Osteoblast (primary cell): ENCODE data around the gene HOXC9. TPM values are rescaled to one million over a fixed set of nuclear protein-coding genes. Genes with fewer than 3 reads are reported as not detected.

Experiments
- DNase-seq: peaks from one replicate; pipeline ENCODE4 v3.0.0; 2011; ENCODE audit warnings: low spot score, mixed read lengths; ENCODE audit not compliant: insufficient read length; ENCODE audit errors: missing footprints
- H2AFZ ChIP-seq: 2 replicates; pipeline ENCODE4 v1.6.0; 2011; ENCODE audit warnings: mild to moderate bottlenecking, low read length
- H3K27ac ChIP-seq: 2 replicates; pipeline ENCODE4 v1.5.1; 2011; ENCODE audit warnings: mild to moderate bottlenecking, low read depth, low read length, moderate library complexity
- H3K27me3 ChIP-seq: 2 replicates; pipeline ENCODE4 v1.6.0; 2012; ENCODE audit warnings: mild to moderate bottlenecking, control low read depth, inconsistent platforms, low read length, moderate library complexity; ENCODE audit not compliant: insufficient read depth
- H3K36me3 ChIP-seq: 2 replicates; pipeline ENCODE4 v1.5.1; 2011; ENCODE audit warnings: mild to moderate bottlenecking, low read length, control low read depth, moderate library complexity; ENCODE audit not compliant: insufficient read depth
- H3K4me1 ChIP-seq: 2 replicates; pipeline ENCODE4 v1.5.1; 2011; ENCODE audit warnings: mild to moderate bottlenecking, low read length, control low read depth, moderate library complexity; ENCODE audit not compliant: insufficient read depth
- H3K4me2 ChIP-seq: 2 replicates; pipeline ENCODE4 v1.6.0; 2011; ENCODE audit warnings: mild to moderate bottlenecking, low read length; ENCODE audit not compliant: insufficient read depth
- H3K4me3 ChIP-seq: fragments of 200-600 bp; sonication (generic); 3 replicates; pipeline ENCODE4 v1.5.1; 2012; ENCODE audit warnings: mild to moderate bottlenecking, low read length, inconsistent platforms; ENCODE audit not compliant: insufficient read depth
- H3K79me2 ChIP-seq: 2 replicates; pipeline ENCODE4 v1.6.0; 2012; ENCODE audit warnings: mild to moderate bottlenecking, low read length, control low read depth, inconsistent platforms; ENCODE audit not compliant: insufficient read depth
- H3K9me3 ChIP-seq: 2 replicates; pipeline ENCODE4 v1.5.1; 2011; ENCODE audit warnings: low read depth, low read length, control low read depth
- H4K20me1 ChIP-seq: 2 replicates; pipeline ENCODE4 v1.6.0; 2012; ENCODE audit warnings: mild to moderate bottlenecking, low read length, control low read depth; ENCODE audit not compliant: insufficient read depth
- CTCF ChIP-seq: IDR thresholded peaks from 2 replicates; pipeline ENCODE4 v1.5.1; 2011; ENCODE audit warnings: mild to moderate bottlenecking, low read depth, low read length, moderate library complexity; ENCODE audit errors: extremely low read depth
- total RNA-seq: library from RNA; depleted of rRNA; stranded (reverse); fragments of >200 nt; gene quantifications from 2 replicates; pipeline ENCODE4 v1.2.3, GENCODE V29; 2012

HOXC9 gene
- total RNA-seq, 1 donor: 11.6 TPM

- Histone ChIP-seq H3K27me3 (peaks cover 96% of the 10 kb centered on the region), H3K4me3 (no peak overlapping the region), H2AFZ (no peak overlapping the region), H3K4me2 (no peak overlapping the region), H3K79me2 (no peaks in the 10 kb centered on the region), H3K9me3 (no peaks in the 10 kb centered on the region), H3K4me1 (no peaks in the 10 kb centered on the region), H3K36me3 (no peaks in the 10 kb centered on the region), H3K27ac (no peak overlapping the region), H4K20me1 (no peaks in the 10 kb centered on the region)
- no peak for TF ChIP-seq CTCF
- peak; percentile 86 for DNase-seq
Measured at GRCh38 chr12:53951577-53952334, 48.2 kb upstream of the HOXC9 start.

- no peak overlapping the region for H3K4me2 ChIP-seq
- H4K20me1 ChIP-seq: no peaks in the 10 kb centered on the region
- H3K4me3 ChIP-seq: no peak overlapping the region
- H3K27me3 ChIP-seq: peaks cover 96% of the 10 kb centered on the region
- no peak overlapping the region for H2AFZ ChIP-seq
- H3K36me3 ChIP-seq: no peaks in the 10 kb centered on the region
- TF ChIP-seq CTCF: no peak
- H3K27ac ChIP-seq: no peak overlapping the region
- no peaks in the 10 kb centered on the region for H3K79me2 ChIP-seq
- no peaks in the 10 kb centered on the region for H3K4me1 ChIP-seq
- H3K9me3 ChIP-seq: no peaks in the 10 kb centered on the region
- no peak for DNase-seq
Measured at GRCh38 chr12:53952335-53952694, 47.6 kb upstream of the HOXC9 start.

GRCh38 chr12:53952871-53953734 is 46.9 kb upstream of the HOXC9 start:
- no peak overlapping the region for H3K27ac ChIP-seq
- no peaks in the 10 kb centered on the region for H3K9me3 ChIP-seq
- no peak overlapping the region for H3K4me3 ChIP-seq
- no peak overlapping the region for H3K4me2 ChIP-seq
- no peaks in the 10 kb centered on the region for H3K36me3 ChIP-seq
- peaks cover 96% of the 10 kb centered on the region for H3K27me3 ChIP-seq
- H3K79me2 ChIP-seq: no peaks in the 10 kb centered on the region
- H3K4me1 ChIP-seq: no peaks in the 10 kb centered on the region
- no peak for TF ChIP-seq CTCF
- no peaks in the 10 kb centered on the region for H4K20me1 ChIP-seq
- peak; percentile 80 for DNase-seq
- H2AFZ ChIP-seq: no peak overlapping the region
